CD4-positive, alpha-beta T cell (primary cell): Measurements from ENCODE around the gene PLP2. TPM values are rescaled to one million over a fixed set of nuclear protein-coding genes. Genes with fewer than 3 reads are reported as not detected.

Experiments used
- ATAC-seq: fragments of 200-7000 bp; cut with Tn5 transposase; one replicate; pipeline ENCODE4 v1.10.0; 2022; ENCODE audit warnings: mild to moderate bottlenecking; ENCODE audit not compliant: poor library complexity
- CTCF ChIA-PET: fragments of 350-600 bp; sonication (Branson Sonifier 250); formaldehyde crosslinking; loops from one replicate; lab custom pipeline; 2021; ENCODE audit warnings: antibody characterized with exemption, inconsistent platforms; lab: Charles Lee
- POLR2A ChIA-PET: fragments of 350-600 bp; sonication (Branson Sonifier 250); formaldehyde crosslinking; loops from one replicate; lab custom pipeline; 2021; ENCODE audit warnings: antibody characterized with exemption, inconsistent platforms; lab: Charles Lee
- DNase-seq, 14 experiments: peaks; one replicate each; pipeline ENCODE4 v3.0.0-alpha.2; 2013 to 2020; ENCODE audit warnings: mixed read lengths in 2 of 14
- H3K27ac ChIP-seq, 2 donors: one replicate each; pipeline versions ENCODE4 v1.5.1 to v1.7.0; 2013; ENCODE audit warnings: low read length in 2 of 2, low read depth in 1 of 2, mild to moderate bottlenecking in 1 of 2
- H3K27me3 ChIP-seq, 2 experiments: 1 replicate in 1 of 2; 2 replicates in 1 of 2; pipeline versions ENCODE4 v1.6.1 to v1.7.0; 2013; ENCODE audit warnings: low read length in 2 of 2, control low read depth in 1 of 2, mild to moderate bottlenecking in 1 of 2, moderate library complexity in 1 of 2; ENCODE audit not compliant: insufficient read depth in 2 of 2, control insufficient read depth in 1 of 2
- H3K36me3 ChIP-seq: one replicate; pipeline ENCODE4 v1.6.1; 2013; ENCODE audit warnings: low read length, control low read depth; ENCODE audit not compliant: insufficient read depth
- H3K4me1 ChIP-seq: one replicate; pipeline ENCODE4 v1.6.1; 2013; ENCODE audit warnings: low read length, control low read depth; ENCODE audit not compliant: insufficient read depth
- H3K4me3 ChIP-seq: one replicate; pipeline ENCODE4 v1.5.1; 2013; ENCODE audit warnings: mild to moderate bottlenecking, low read length, moderate library complexity
- H3K9me3 ChIP-seq, 2 experiments: 1 replicate in 1 of 2; 2 replicates in 1 of 2; pipeline versions ENCODE4 v1.6.1 to v1.7.0; 2013; ENCODE audit warnings: low read length in 2 of 2, mild to moderate bottlenecking in 2 of 2, control low read depth in 1 of 2, moderate library complexity in 1 of 2; ENCODE audit not compliant: control insufficient read depth in 1 of 2, insufficient read depth in 1 of 2
- H3K27ac Mint-ChIP-seq: one replicate; pipeline ENCODE4 v1.8.0; 2020; ENCODE audit warnings: mixed read lengths
- H3K27me3 Mint-ChIP-seq: one replicate; pipeline ENCODE4 v1.8.0; 2021; ENCODE audit warnings: mixed read lengths
- H3K36me3 Mint-ChIP-seq: one replicate; pipeline ENCODE4 v1.8.0; 2021; ENCODE audit warnings: low read depth, mixed read lengths
- H3K4me1 Mint-ChIP-seq: one replicate; pipeline ENCODE4 v1.8.0; 2021; ENCODE audit warnings: low read depth, mixed read lengths
- H3K4me3 Mint-ChIP-seq: one replicate; pipeline ENCODE4 v1.8.0; 2020; ENCODE audit warnings: mild to moderate bottlenecking, mixed read lengths
- H3K9me3 Mint-ChIP-seq: one replicate; pipeline ENCODE4 v1.8.0; 2020; ENCODE audit warnings: mixed read lengths
- CTCF ChIP-seq: fragments of 200-600 bp; IDR thresholded peaks from one replicate; pipeline ENCODE4 v1.8.0; 2022; ENCODE audit warnings: antibody characterized with exemption, mild to moderate bottlenecking
- intact Hi-C, 2 experiments: fragments of 100-400 bp; cut with DNase I in 1 of 2; cut with micrococcal nuclease in 1 of 2; formaldehyde crosslinking; loops; one replicate each; pipeline versions ENCODE4 v1.15.1 to v1.9.0; 2023 to 2025; cut with DNase I, micrococcal nuclease
- total RNA-seq, 174 experiments: library from RNA in 2 of 174; stranded (reverse) in 2 of 174; gene quantifications; one replicate each; pipeline ENCODE4 v1.2.3 and lab custom pipeline; 2021 to 2026

PLP2 gene
- total RNA-seq, 2 experiments from 2014 or later: 124 to 128 TPM

GRCh38 chrX:49186125-49187027 is 14.7 kb downstream of the PLP2 start, which contains the start of gene PRICKLE3:
TSS of gene PRICKLE3 (minus strand) at chrX:49186373. CDS start at chrX:49186297, 76 bp downstream.
- H3K4me3 Mint-ChIP-seq: peak within 1 kb of the TSS; percentile 86
- intact Hi-C loops: no loop called here
- no peaks in the 10 kb centered on the region for H3K27me3 Mint-ChIP-seq
- H3K27me3 ChIP-seq: no peaks in the 10 kb centered on the region
- H3K9me3 Mint-ChIP-seq: no peaks in the 10 kb centered on the region
- ChIA-PET CTCF (no interaction called here), POLR2A (no interaction called here)
- ATAC-seq (peak; percentile 10), DNase-seq (peak; percentile 37 to 85 (median 67))
- H3K4me3 ChIP-seq: peak within 1 kb of the TSS; percentile 65
- peaks cover 23% of the 10 kb centered on the region for H3K4me1 Mint-ChIP-seq
- H3K27ac ChIP-seq: peak within 1 kb of the TSS in 1 of 2 donors; percentile 29
- H3K36me3 ChIP-seq: peaks cover 7% of the 10 kb centered on the region
- H3K27ac Mint-ChIP-seq: peak within 1 kb of the TSS; percentile 69
- no peaks in the 10 kb centered on the region for H3K9me3 ChIP-seq
- H3K36me3 Mint-ChIP-seq: peaks cover 8% of the 10 kb centered on the region
- peak; percentile 31 for TF ChIP-seq CTCF
- peaks cover 28% of the 10 kb centered on the region for H3K4me1 ChIP-seq

GRCh38 chrX:49187028-49187394 is 15.3 kb downstream of the PLP2 start:
- ChIA-PET POLR2A (no interaction called here), CTCF (no interaction called here)
- Histone ChIP-seq H3K4me3 (no peak overlapping the region), H3K27ac (no peak overlapping the region), H3K27me3 (no peaks in the 10 kb centered on the region), H3K9me3 (no peaks in the 10 kb centered on the region), H3K4me1 (peaks cover 32% of the 10 kb centered on the region), H3K36me3 (peaks cover 7% of the 10 kb centered on the region)
- Mint-ChIP-seq H3K27ac (no peak overlapping the region), H3K27me3 (no peaks in the 10 kb centered on the region), H3K4me1 (peaks cover 23% of the 10 kb centered on the region), H3K36me3 (peaks cover 7% of the 10 kb centered on the region), H3K4me3 (peak overlapping the region; percentile 67), H3K9me3 (no peaks in the 10 kb centered on the region)
- intact Hi-C loops: no loop called here
- no peak for TF ChIP-seq CTCF
- DNase-seq: no peak
- no peak for ATAC-seq

GRCh38 chrX:49187526-49187925 is 15.8 kb downstream of the PLP2 start:
- H3K4me1 ChIP-seq: peaks cover 32% of the 10 kb centered on the region
- no peak overlapping the region for H3K27ac Mint-ChIP-seq
- intact Hi-C loops: no loop called here
- no peak for TF ChIP-seq CTCF
- DNase-seq (no peak), ATAC-seq (no peak)
- CTCF ChIA-PET: no interaction called here
- H3K4me1 Mint-ChIP-seq: peaks cover 25% of the 10 kb centered on the region
- no peaks in the 10 kb centered on the region for H3K27me3 ChIP-seq
- peaks cover 7% of the 10 kb centered on the region for H3K36me3 ChIP-seq
- no peaks in the 10 kb centered on the region for H3K9me3 ChIP-seq
- peaks cover 2% of the 10 kb centered on the region for H3K36me3 Mint-ChIP-seq
- H3K9me3 Mint-ChIP-seq: no peaks in the 10 kb centered on the region
- POLR2A ChIA-PET: no interaction called here
- no peaks in the 10 kb centered on the region for H3K27me3 Mint-ChIP-seq
- no peak overlapping the region for H3K4me3 ChIP-seq
- no peak overlapping the region for H3K27ac ChIP-seq
- H3K4me3 Mint-ChIP-seq: no peak overlapping the region
